Endothelial cell of umbilical vein (primary cell): ENCODE data around the gene SH2D3C. TPM values are rescaled to one million over a fixed set of nuclear protein-coding genes. Genes with fewer than 3 reads are reported as not detected.

Experiments used
- BruUV-seq: library from RNA; stranded (reverse); fragments of 400-500 nt; replicated peaks from 2 replicates; lab custom pipeline; 2021; lab: Mats Ljungman, UMichigan
- CTCF ChIA-PET: fragments of 300-600, 350-600 bp; sonication (Branson Sonifier 250); formaldehyde crosslinking; loops from one replicate; lab custom pipeline; 2021; ENCODE audit warnings: antibody characterized with exemption, inconsistent platforms; lab: Charles Lee
- POLR2A ChIA-PET: fragments of 300-600, 350-600 bp; sonication (Branson Sonifier 250); formaldehyde crosslinking; loops from one replicate; lab custom pipeline; 2021; ENCODE audit warnings: antibody characterized with exemption, inconsistent platforms; lab: Charles Lee
- DNase-seq: peaks from one replicate; pipeline ENCODE4 v3.0.0-alpha.2; 2011; ENCODE audit warnings: low read depth, low spot score
- FAIRE-seq: peaks from 2 replicates; lab custom pipeline; 2011; peaks lifted over from hg19 to GRCh38; lab: Jason Lieb, UNC
- H2AFZ ChIP-seq: 2 replicates; pipeline ENCODE4 v1.6.0; 2012; ENCODE audit warnings: low read depth, low read length, control low read depth, inconsistent platforms
- H3K27ac ChIP-seq: 2 replicates; pipeline ENCODE4 v1.5.1; 2011; ENCODE audit warnings: low read depth, mild to moderate bottlenecking, control low read depth, low read length, moderate library complexity; ENCODE audit not compliant: insufficient read depth
- H3K27me3 ChIP-seq, 2 experiments: 2 replicates each; pipeline versions ENCODE4 v1.6.0 to v1.6.1; 2011; ENCODE audit warnings: low read length in 2 of 2, mixed read lengths in 1 of 2; ENCODE audit not compliant: control insufficient read depth in 2 of 2, insufficient read depth in 2 of 2
- H3K36me3 ChIP-seq, 2 experiments: 2 replicates in 1 of 2; 3 replicates in 1 of 2; pipeline ENCODE4 v1.5.1; 2011; ENCODE audit warnings: low read length in 2 of 2, mild to moderate bottlenecking in 1 of 2, moderate library complexity in 1 of 2; ENCODE audit not compliant: control insufficient read depth in 2 of 2, insufficient read depth in 2 of 2; ENCODE audit errors: extremely low read depth in 1 of 2
- H3K4me1 ChIP-seq: 3 replicates; pipeline ENCODE4 v1.5.1; 2011; ENCODE audit warnings: mild to moderate bottlenecking, low read length; ENCODE audit not compliant: control insufficient read depth, insufficient read depth; ENCODE audit errors: extremely low read depth
- H3K4me2 ChIP-seq: 2 replicates; pipeline ENCODE4 v1.6.1; 2011; ENCODE audit warnings: low read length, control low read depth, mixed read lengths; ENCODE audit not compliant: insufficient read depth
- H3K4me3 ChIP-seq, 3 experiments: fragments of 200-600 bp in 1 of 3; sonication (generic), shearing (Covaris generic) in 1 of 3; replicated peaks in 1 of 3; 2 replicates each; pipeline ENCODE4 v1.5.1; 2011 to 2016; ENCODE audit warnings: control low read depth in 3 of 3, low read length in 3 of 3, mild to moderate bottlenecking in 2 of 3, inconsistent platforms in 1 of 3, low read depth in 1 of 3, moderate library complexity in 1 of 3; ENCODE audit not compliant: insufficient read depth in 1 of 3
- H3K79me2 ChIP-seq: 2 replicates; pipeline ENCODE4 v1.6.0; 2012; ENCODE audit warnings: low read length, inconsistent platforms; ENCODE audit not compliant: control insufficient read depth, insufficient read depth
- H3K9ac ChIP-seq: replicated peaks from 2 replicates; pipeline ENCODE3; 2011; ENCODE audit warnings: low read length, control low read depth; ENCODE audit not compliant: insufficient read depth; ENCODE audit errors: extremely low read depth
- H3K9me1 ChIP-seq: replicated peaks from 3 replicates; pipeline ENCODE4 v1.6.0; 2011; ENCODE audit warnings: mild to moderate bottlenecking, low read length; ENCODE audit not compliant: control insufficient read depth, insufficient read depth; ENCODE audit errors: extremely low read depth
- H3K9me3 ChIP-seq: replicated peaks from 2 replicates; pipeline ENCODE4 v1.5.1; 2012; ENCODE audit warnings: low read length, inconsistent platforms; ENCODE audit not compliant: control insufficient read depth, insufficient read depth
- H4K20me1 ChIP-seq: replicated peaks from 2 replicates; pipeline ENCODE3; 2011; ENCODE audit warnings: mild to moderate bottlenecking, low read length; ENCODE audit not compliant: control insufficient read depth, insufficient read depth; ENCODE audit errors: extremely low read depth
- CTCF ChIP-seq, 2 donors: IDR thresholded peaks; 1 replicate in 1 of 2; 2 replicates in 1 of 2; pipeline ENCODE4 v1.5.1; 2011; ENCODE audit warnings: low read length in 2 of 2, mild to moderate bottlenecking in 2 of 2, moderate library complexity in 2 of 2, control low read depth in 1 of 2, inconsistent platforms in 1 of 2, low read depth in 1 of 2; ENCODE audit not compliant: insufficient read depth in 1 of 2; ENCODE audit errors: extremely low read depth in 1 of 2
- EZH2 ChIP-seq: IDR thresholded peaks from 2 replicates; pipeline ENCODE4 v1.6.1; 2012; ENCODE audit warnings: borderline replicate concordance, low read depth, mild to moderate bottlenecking, moderate library complexity, low read length, inconsistent platforms; ENCODE audit not compliant: severe bottlenecking
- FOS ChIP-seq: IDR thresholded peaks from 2 replicates; pipeline ENCODE4 v1.6.1; 2011; ENCODE audit warnings: mild to moderate bottlenecking, low read length, moderate library complexity, borderline replicate concordance; ENCODE audit not compliant: insufficient read depth
- GATA2 ChIP-seq: IDR thresholded peaks from 2 replicates; pipeline ENCODE4 v1.7.0; 2011; ENCODE audit warnings: low read depth, mild to moderate bottlenecking, moderate library complexity, mixed read lengths, low read length; ENCODE audit not compliant: insufficient read length, insufficient read depth
- JUN ChIP-seq: IDR thresholded peaks from 2 replicates; pipeline ENCODE4 v1.6.1; 2011; ENCODE audit warnings: borderline replicate concordance, low read depth; ENCODE audit not compliant: insufficient read length, insufficient read depth
- MAX ChIP-seq: IDR thresholded peaks from 2 replicates; pipeline ENCODE4 v1.6.1; 2011; ENCODE audit not compliant: insufficient read depth, insufficient read length
- MYC ChIP-seq: IDR thresholded peaks from one replicate; pipeline ENCODE4 v1.6.1; 2011; ENCODE audit warnings: mild to moderate bottlenecking, low read depth, low read length
- POLR2A ChIP-seq: IDR thresholded peaks from 2 replicates; pipeline ENCODE4 v1.6.1; 2012; ENCODE audit warnings: low read depth, mild to moderate bottlenecking, control low read depth, low read length
- POLR2AphosphoS5 ChIP-seq: IDR thresholded peaks from 2 replicates; pipeline ENCODE4 v1.6.1; 2012; ENCODE audit warnings: low read depth, mild to moderate bottlenecking, control low read depth, low read length, moderate library complexity; ENCODE audit not compliant: insufficient read depth
- dilution Hi-C: fragments of 300-500 bp; cut with MboI; formaldehyde crosslinking; loops from one replicate; pipeline ENCODE4 v1.15.0; 2019; ENCODE audit warnings: low sequenced_read_pairs; ENCODE audit not compliant: extremely low pct_ligation_motif_present
- intact Hi-C: fragments of 100-400 bp; cut with micrococcal nuclease; formaldehyde crosslinking; loops from one replicate; pipeline ENCODE4 v1.10.0; 2022
- polyA plus RNA-seq, 4 experiments: library from polyadenylated mRNA; depleted of rRNA in 3 of 4; stranded (reverse) in 3 of 4; unstranded in 1 of 4; fragments of >200 nt; gene quantifications; 2 replicates each; pipeline versions ENCODE4 v1.2.1 to v1.2.3, GENCODE V29; 2011 to 2012; ENCODE audit warnings: missing spikeins in 1 of 4
- total RNA-seq: library from RNA; stranded (reverse); gene quantifications from 2 replicates; pipeline ENCODE4 v1.2.3, GENCODE V29; 2021

SH2D3C gene
- total and polyA plus RNA-seq, 2 donors (not counting 3 experiments of a cell fraction or from before 2014, with no cell fraction given), result 95.0 to 173 TPM

DNA sequence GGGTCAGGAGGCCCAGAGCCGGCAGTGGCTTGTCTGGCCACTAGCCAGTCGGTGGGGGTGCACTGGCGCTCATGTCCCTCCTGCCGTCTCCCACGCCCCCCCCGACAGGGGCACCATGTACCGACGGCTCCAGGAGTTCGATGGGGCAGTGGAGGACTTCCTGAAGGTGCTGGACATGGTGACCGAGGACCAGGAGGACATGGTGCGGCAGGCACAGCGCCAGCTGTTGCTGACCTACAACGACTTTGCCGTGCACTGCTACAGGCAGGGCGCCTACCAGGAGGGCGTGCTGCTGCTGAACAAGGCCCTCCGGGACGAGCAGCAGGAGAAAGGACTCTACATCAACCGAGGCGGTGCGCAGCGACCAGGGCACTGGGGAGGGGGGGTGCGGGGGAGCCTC is 54.5 kb downstream of the SH2D3C start:
- Histone ChIP-seq H3K9me3 (no peaks in the 10 kb centered on the region), H3K36me3 (no peaks in the 10 kb centered on the region), H3K4me1 (no peaks in the 10 kb centered on the region), H3K79me2 (no peaks in the 10 kb centered on the region), H4K20me1 (no peaks in the 10 kb centered on the region), H3K27ac (no peak overlapping the region), H3K27me3 (no peaks in the 10 kb centered on the region), H3K4me2 (no peak overlapping the region), H3K9me1 (no peaks in the 10 kb centered on the region), H2AFZ (no peak overlapping the region), H3K4me3 (no peak overlapping the region), H3K9ac (no peak overlapping the region)
- BruUV-seq, result no TSS peak
- intact Hi-C loops, result no loop called here
- no peak for FAIRE-seq
- DNase-seq, result no peak
- dilution Hi-C loops, result no loop called here
- ChIA-PET CTCF (interaction anchor here (1.2 to 2.7 kb wide), 2 partner anchors 11 kb away, joined by 3 to 12 read pairs; partner anchors contain the start of gene TOR2A), POLR2A (no interaction called here)
- no peak for TF ChIP-seq JUN
- TF ChIP-seq CTCF (IDR thresholded peaks at IDR 0.05; ENCODE audit: extremely low read depth in 1 of 2, insufficient read depth in 1 of 2, low read depth in 1 of 2, low read length in 2 of 2), result no peak
- no peak for TF ChIP-seq EZH2
- TF ChIP-seq FOS, result no peak
- TF ChIP-seq MAX, result no peak
- TF ChIP-seq GATA2, result no peak
- no peak for TF ChIP-seq POLR2AphosphoS5
- no peak for TF ChIP-seq POLR2A
- TF ChIP-seq MYC, result no peak
